ENCODE data around the gene APOA4. TPM values are rescaled to one million over a fixed set of nuclear protein-coding genes. Genes with fewer than 3 reads are reported as not detected.

Gene APOA4
- total RNA-seq, 4 donors from 2014 or later: 2.6 to 3.5 TPM; not detected in 2

- peaks cover 3 to 58% of the 10 kb centered on the region in 2 donors for H3K36me3 ChIP-seq
- H3K27ac ChIP-seq: no peak overlapping the region
- no peaks in the 10 kb centered on the region for H3K27me3 ChIP-seq
- DNase-seq (no peak), ATAC-seq (no peak)
- no peaks in the 10 kb centered on the region for H3K9me3 ChIP-seq
- intact Hi-C loops (cut with DNase I; ENCODE audit: low total_unique reads) (no loop called here), in situ Hi-C loops (cut with MboI; ENCODE audit: low sequenced_read_pairs in 4 of 4) (no loop called here)
- TF ChIP-seq CTCF (IDR thresholded peaks at IDR 0.05 in 4 of 5, conservative IDR thresholded peaks at IDR 0.05 in 1 of 5) (no peak), POLR2A (IDR thresholded peaks at IDR 0.05) (no peak)
- H3K4me1 ChIP-seq: peaks cover 3 to 4% of the 10 kb centered on the region in 2 donors
- no peak overlapping the region for H3K4me3 ChIP-seq
Observed at GRCh38 chr11:116778556-116778955, 44.5 kb downstream of the APOA4 start.

- peak overlapping the region in 2 of 4 donors; percentile 2 to 14 for H3K27ac ChIP-seq
- no peak for ATAC-seq
- no peak for DNase-seq
- TF ChIP-seq POLR2A (IDR thresholded peaks at IDR 0.05) (no peak), CTCF (IDR thresholded peaks at IDR 0.05 in 4 of 5, conservative IDR thresholded peaks at IDR 0.05 in 1 of 5) (no peak)
- peaks cover 8 to 9% of the 10 kb centered on the region in 2 donors for H3K4me1 ChIP-seq
- H3K4me3 ChIP-seq: no peak overlapping the region
- in situ Hi-C loops (cut with MboI; ENCODE audit: low sequenced_read_pairs in 4 of 4) (no loop called here), intact Hi-C loops (cut with DNase I; ENCODE audit: low total_unique reads) (no loop called here)
- H3K27me3 ChIP-seq: no peaks in the 10 kb centered on the region
- peaks cover 3 to 43% of the 10 kb centered on the region in 2 donors for H3K36me3 ChIP-seq
- H3K9me3 ChIP-seq: no peaks in the 10 kb centered on the region
Observed at GRCh38 chr11:116777056-116777455, 46.0 kb downstream of the APOA4 start.

- no peak overlapping the region for H3K4me3 ChIP-seq
- peaks cover 13 to 14% of the 10 kb centered on the region in 2 donors for H3K4me1 ChIP-seq
- DNase-seq (no peak), ATAC-seq (no peak)
- intact Hi-C loops (cut with DNase I; ENCODE audit: low total_unique reads) (no loop called here), in situ Hi-C loops (cut with MboI; ENCODE audit: low sequenced_read_pairs in 4 of 4) (no loop called here)
- H3K36me3 ChIP-seq: peaks cover 3 to 38% of the 10 kb centered on the region in 2 donors
- no peaks in the 10 kb centered on the region for H3K9me3 ChIP-seq
- no peaks in the 10 kb centered on the region for H3K27me3 ChIP-seq
- no peak for TF ChIP-seq POLR2A (IDR thresholded peaks at IDR 0.05)
- TF ChIP-seq CTCF (IDR thresholded peaks at IDR 0.05 in 4 of 5, conservative IDR thresholded peaks at IDR 0.05 in 1 of 5): no peak
- H3K27ac ChIP-seq: peak overlapping the region in 1 of 4 donors; percentile 14
Observed at GRCh38 chr11:116776522-116776984, 46.6 kb downstream of the APOA4 start.

- peaks cover 17 to 20% of the 10 kb centered on the region in 2 donors for H3K4me1 ChIP-seq
- in situ Hi-C loops (cut with MboI; ENCODE audit: low sequenced_read_pairs in 4 of 4) (no loop called here), intact Hi-C loops (cut with DNase I; ENCODE audit: low total_unique reads) (no loop called here)
- H3K9me3 ChIP-seq: no peaks in the 10 kb centered on the region
- no peak for TF ChIP-seq POLR2A (IDR thresholded peaks at IDR 0.05)
- TF ChIP-seq CTCF (IDR thresholded peaks at IDR 0.05 in 4 of 5, conservative IDR thresholded peaks at IDR 0.05 in 1 of 5): no peak
- H3K4me3 ChIP-seq: no peak overlapping the region
- no peak for ATAC-seq
- DNase-seq: no peak
- no peak overlapping the region for H3K27ac ChIP-seq
- H3K27me3 ChIP-seq: no peaks in the 10 kb centered on the region
- H3K36me3 ChIP-seq: peaks cover 3 to 34% of the 10 kb centered on the region in 2 donors
Observed at GRCh38 chr11:116775975-116776374, 47.1 kb downstream of the APOA4 start.

GRCh38 chr11:116774661-116775060, 48.4 kb downstream of the APOA4 start:
- H3K4me3 ChIP-seq: no peak overlapping the region
- H3K4me1 ChIP-seq: peaks cover 21 to 24% of the 10 kb centered on the region in 2 donors
- H3K36me3 ChIP-seq: peaks cover 3 to 21% of the 10 kb centered on the region in 2 donors
- intact Hi-C loops (cut with DNase I; ENCODE audit: low total_unique reads) (loop anchor here (5.0 kb wide), 1 partner anchor 323 kb away; the partner anchor contains the start of gene SIK3), in situ Hi-C loops (cut with MboI; ENCODE audit: low sequenced_read_pairs in 4 of 4) (no loop called here)
- no peak for DNase-seq
- TF ChIP-seq POLR2A (IDR thresholded peaks at IDR 0.05) (no peak), CTCF (IDR thresholded peaks at IDR 0.05 in 4 of 5, conservative IDR thresholded peaks at IDR 0.05 in 1 of 5) (no peak)
- H3K27ac ChIP-seq: no peak overlapping the region
- H3K9me3 ChIP-seq: no peaks in the 10 kb centered on the region
- ATAC-seq: no peak
- no peaks in the 10 kb centered on the region for H3K27me3 ChIP-seq
